A204.1 (cell line): ENCODE data around the gene TP73.

Experiments used
- FAIRE-seq: peaks from 2 replicates; lab custom pipeline; 2012; peaks lifted over from hg19 to GRCh38; lab: Jason Lieb, UNC

Gene TP73

DNA sequence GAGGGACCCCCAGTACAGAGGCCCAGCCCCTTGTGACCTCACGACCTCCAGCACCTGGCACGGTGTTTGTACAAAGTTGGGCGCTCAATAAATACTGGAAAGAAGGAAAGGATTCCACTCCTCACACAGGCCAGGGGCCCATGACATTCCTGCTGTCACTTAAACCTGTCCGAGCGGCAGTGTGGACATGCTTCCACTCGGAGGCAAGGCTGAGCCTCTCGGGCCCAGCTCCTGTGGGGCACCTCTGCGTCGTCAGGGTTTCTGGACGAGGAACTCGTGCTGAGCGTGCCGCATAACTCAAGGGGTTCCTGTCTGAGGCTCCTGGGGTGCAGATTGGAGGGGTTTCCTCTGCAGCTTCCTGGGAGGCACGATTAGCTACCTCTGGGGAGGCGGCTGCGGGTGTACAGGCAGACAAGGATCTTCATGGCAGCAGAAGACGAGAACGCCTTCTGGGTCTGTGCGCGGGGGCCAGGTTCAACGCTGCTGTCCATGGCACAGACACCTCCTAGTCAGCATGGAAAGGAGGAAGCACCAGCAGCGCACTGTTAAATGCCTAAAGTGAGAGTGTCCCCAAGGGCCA, 116.6 kb downstream of the TP73 start:
- no peak for FAIRE-seq

DNA sequence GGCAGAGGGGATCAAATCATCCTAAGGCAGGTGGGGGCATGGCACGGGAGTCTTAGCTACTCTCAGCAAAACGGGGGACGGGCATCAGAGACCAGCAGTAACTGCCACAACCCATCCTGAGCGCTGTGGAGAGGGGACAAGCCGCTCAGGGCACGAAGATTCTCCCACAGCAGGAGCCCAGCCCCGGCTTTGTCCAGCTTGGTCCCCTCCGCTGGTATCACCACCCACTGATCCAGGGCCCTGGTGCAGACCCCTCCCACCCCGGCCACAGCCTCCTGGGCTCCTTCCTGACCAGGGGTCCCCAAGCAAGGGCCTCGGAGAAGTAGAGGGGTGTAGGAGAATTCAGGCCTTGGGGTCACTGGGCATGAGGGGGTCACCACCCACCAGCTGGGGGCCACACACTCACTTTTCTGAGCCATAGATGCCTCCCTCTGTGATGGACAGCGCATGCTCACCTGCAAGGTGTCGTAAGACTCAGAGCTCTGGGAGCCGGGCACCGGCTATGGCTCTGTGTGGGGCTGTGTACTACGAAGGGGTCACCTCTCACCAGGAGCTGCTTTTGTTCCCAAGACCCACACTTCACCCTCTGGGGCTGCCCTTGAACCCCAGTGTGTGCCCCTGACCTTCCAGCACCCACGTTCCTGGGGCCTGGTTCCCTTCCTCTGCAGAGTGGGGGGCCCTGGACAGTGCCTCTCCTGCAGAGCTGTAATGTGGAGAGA, 117.9 kb downstream of the TP73 start:
- FAIRE-seq: no peak

DNA sequence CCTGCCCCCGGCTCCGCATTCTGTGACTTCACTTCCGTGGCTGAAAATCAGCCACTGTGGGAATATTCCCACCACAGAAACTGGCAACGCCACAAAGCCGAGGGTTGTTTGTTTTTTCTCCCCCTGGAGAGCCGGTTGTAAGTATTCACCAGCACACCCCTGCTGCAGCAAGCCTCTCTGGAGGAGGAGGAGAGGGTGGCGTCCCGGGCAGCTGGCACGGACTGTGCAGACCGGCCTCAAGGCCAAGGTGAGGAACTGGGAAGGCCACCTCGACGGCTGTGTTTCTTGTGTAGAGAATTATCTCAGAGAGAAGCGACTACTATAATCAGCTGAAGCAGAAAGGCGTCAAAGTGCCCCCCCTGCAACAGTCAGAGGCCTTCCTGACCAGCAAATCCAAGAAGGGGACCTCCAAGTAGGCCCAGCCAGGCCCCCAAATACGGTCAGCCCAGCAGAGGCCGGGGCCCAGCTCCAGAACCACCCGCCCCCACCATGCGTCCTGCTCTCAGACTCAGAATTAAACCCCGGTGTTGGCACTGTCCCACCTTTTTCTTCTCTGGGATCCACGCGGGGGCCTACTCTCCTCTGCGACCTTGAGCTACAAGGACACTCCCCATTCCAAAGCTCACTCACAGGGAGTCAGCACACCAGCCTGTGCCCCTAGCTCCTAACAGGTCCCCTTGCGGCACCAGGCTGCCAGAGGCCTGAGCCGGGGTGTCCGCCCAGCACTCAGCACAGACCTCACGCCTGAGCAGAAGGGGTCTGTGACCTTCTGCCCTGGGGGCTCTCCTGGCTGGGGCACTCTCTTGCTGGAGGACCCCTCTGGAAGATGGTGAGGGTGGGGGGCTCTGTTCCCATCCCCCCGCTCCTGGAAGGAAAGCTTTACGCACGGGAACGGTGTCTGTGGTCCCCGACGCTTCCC, 119.1 kb downstream of the TP73 start:
- FAIRE-seq: no peak

- no peak for FAIRE-seq
Observed at GRCh38 chr1:3772027-3772714, 119.9 kb downstream of the TP73 start.

GRCh38 chr1:3772715-3773571, 120.6 kb downstream of the TP73 start, which contains the start of gene SMIM1:
SMIM1 (plus strand) TSS chr1:3772749; CDS start chr1:3775374, 2,625 bp downstream.
- FAIRE-seq: no peak

DNA sequence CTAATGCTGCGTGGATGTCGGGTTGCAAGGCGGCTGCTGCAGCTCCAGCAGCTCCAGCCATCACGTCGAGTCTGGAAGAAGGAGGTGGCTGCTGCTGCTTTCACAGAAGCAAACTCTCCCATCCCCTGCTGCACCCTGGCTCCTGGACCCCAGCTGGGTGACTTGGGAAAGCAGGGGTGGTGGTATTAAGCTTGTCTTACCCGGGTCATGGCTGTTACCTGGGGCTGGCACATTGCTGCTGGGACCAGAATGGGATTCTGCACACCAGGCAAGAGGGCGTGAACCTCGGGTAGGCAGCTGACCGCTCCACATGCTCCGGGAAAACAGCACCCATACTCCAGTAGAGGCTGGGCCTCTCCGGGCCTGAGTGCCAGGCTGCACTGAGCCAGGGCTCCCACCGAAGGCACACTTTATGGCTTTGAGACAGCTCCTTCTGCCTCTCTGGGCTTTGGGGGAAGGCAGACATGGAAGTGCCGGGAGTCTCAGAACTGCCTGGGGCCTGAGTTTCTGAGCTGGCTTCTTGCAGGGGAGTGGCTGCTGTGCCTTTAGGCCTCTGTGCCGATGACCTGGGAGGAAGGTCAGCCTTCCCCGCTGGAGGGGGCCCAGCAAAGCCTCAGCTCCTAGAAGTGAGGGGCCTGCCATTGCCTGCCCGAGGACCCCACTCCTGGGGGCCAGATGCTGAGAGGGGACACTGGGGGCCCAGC, 121.4 kb downstream of the TP73 start:
- FAIRE-seq: no peak

GRCh38 chr1:3774276-3774945, 122.1 kb downstream of the TP73 start:
- FAIRE-seq: no peak

DNA sequence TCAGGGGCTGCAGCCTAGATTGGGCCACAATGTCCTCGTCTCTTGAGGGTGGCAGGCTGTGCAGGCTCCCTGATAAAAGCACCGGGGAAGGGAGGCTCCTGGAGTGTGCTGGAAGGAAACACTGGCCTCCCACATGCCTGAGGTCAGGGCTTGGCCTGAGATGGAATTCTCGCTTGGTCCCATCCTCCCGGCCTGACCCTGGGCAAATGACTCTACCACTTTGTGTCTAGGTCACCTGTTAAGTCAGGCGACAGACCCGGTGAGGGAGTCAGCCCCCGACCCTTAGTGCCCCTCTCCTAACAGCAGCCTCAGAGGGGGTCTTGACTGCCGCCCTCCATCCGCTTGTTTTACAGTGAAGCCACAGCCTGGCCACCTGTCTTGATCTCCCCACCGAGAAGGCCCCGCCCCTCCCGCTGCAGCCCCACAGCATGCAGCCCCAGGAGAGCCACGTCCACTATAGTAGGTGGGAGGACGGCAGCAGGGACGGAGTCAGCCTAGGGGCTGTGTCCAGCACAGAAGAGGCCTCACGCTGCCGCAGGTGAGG, 122.7 kb downstream of the TP73 start:
- no peak for FAIRE-seq

- no peak for FAIRE-seq
Observed at GRCh38 chr1:3775490-3776230, 123.3 kb downstream of the TP73 start.

DNA sequence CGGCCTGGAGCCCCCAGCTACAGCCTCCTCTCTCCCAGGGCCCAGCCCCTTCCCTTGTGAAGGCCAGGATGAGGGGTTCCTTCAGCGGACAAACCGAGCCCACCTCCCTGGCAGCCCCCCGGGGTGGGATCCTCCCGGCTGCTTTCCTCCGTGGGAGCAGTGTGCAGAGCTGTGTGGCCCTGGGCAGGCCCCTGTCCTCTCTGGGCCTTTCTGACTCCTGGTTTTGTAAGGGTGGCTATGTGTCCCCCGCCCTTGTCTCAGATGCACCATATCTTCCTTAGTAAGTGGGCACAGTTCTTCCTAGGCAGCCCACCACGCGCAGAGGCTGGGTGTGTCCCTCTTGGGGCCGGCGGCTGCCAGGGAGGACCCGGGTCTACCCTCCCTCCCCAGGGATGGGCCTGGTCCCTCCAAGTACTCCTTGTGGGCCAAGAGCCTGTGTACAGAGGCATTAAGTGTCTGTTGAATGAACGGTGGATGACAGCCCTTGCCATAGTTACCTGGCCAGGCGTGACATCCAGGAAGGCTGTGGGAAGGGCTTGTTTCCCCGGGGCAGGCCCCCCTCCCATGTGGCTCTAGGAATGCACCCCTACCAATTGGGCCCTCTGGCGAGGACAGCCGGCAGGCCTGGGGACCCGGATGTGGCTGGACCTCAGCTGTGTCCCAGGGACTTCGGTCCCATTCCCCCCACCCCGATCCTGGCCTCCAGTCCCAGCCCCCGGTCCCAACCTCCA, 124.1 kb downstream of the TP73 start:
- no peak for FAIRE-seq

GRCh38 chr1:3777078-3777547, 124.8 kb downstream of the TP73 start:
- no peak for FAIRE-seq

DNA sequence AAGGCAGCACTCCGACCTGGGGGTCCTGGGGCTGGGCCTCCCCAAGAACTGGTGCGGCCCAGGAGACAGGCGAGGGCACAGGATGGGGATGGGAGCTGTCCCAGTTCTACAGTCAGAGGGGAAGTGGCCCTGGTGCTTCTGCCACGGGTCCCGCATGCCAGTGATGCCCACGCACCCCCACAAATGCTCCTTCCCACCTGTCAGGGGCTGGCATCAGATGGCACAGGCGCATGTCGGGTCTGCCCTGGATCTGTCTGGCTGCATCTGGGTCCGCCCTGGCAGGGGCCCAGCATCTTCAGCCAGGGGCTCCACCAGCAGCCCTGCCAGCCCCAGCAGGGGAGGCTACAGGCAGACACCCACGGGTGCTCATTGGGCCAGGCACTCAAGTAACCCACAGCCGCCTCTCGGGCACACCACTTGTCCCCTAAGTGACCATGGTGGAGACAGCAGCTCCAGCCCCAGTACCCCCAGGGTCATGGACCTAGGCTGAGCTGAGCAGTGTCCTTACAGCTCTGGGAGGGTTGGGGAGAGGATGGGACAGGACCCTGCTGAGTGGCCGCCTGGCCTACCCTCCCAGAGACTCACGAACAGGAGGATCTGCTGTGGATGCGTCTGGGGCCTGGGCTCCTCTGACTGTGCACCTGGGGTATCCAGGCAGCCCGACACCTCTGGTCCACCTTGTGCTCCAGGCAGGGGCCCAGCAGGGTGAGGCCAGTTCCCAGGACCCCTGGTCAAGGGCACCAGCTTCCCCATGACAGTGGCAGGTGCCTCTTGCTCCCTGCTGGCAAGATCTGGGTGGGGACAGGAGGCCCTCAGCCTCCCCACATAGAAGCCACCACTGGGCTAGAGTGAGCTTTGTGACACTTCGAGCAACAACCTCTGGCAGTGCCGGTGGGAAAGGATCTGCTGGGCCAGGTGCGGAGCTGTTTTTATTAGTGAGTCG, 125.6 kb downstream of the TP73 start:
- no peak for FAIRE-seq

GRCh38 chr1:3778590-3779264, 126.4 kb downstream of the TP73 start:
- FAIRE-seq: no peak

DNA sequence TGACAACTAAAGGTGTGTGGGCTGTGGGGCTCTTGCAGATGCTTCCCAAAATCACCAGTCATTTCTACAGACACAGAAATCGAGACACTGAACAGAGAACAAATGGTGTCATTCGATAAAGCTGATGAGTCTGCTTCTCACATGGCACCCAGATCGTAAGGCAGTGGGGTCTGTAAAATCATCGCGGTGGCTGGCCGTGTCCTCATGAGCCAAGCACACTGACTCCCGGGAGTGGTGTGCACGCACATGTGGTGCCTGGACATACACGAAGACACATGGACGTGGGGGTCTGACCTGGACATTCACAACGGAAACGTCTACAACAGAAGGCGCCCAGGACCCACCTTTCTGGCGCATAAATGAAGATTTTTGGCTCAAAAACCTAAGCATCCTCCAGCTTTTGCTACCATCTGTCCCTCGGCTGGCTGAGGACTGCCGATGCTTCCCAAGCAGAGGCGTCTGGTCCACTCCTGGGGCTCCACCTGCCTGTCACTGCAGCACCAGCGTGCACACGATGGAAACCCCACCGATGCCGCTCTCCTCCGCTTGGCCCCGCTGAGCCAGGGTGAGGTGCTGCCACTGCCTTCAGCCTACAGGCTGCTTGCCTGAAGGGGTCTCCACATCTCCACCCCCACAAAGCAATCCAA, 127.1 kb downstream of the TP73 start:
- no peak for FAIRE-seq

DNA sequence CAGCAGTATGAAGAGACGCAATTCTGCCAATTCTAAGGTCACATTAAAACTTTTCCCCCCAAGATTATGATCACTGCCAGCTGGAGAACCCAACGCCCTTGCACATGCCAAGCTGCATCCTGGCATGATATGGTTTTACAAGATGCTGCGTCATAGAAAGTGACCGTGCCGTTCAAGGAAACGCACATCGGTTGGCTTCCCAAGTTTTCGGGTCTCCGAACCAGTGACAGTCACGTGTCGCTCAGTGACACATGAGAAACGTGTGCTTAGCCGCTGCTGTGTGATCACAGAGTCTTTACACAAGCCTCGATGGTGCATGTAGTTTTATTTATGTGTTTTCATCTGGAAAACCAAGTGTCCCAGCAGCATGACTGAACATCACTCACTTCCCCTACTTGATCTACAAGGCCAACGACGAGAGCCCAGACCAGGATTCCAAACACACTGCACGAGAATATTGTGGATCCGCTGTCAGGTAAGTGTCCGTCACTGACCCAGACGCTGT, 127.6 kb downstream of the TP73 start:
- FAIRE-seq: no peak

GRCh38 chr1:3780901-3781300, 128.6 kb downstream of the TP73 start:
- FAIRE-seq: no peak
